RWPE2 (cell line): ENCODE measurements around the gene NAV2.
A peak's percentile ranks its signal among the peaks of the same experiment; 100 is the strongest.

Experiments used
- ATAC-seq: fragments of 200-7000 bp; cut with Tn5 transposase; 3 replicates; pipeline ENCODE4 v1.9.1; 2021; ENCODE audit warnings: low read depth
- DNase-seq: peaks from one replicate; pipeline ENCODE4 v3.0.0-alpha.2; 2020; ENCODE audit warnings: low spot score
- H3K27ac ChIP-seq: fragments of 450-650 bp; 2 replicates; pipeline ENCODE4 v1.5.1; 2017; ENCODE audit warnings: mild to moderate bottlenecking; ENCODE audit not compliant: poor library complexity, severe bottlenecking
- H3K27me3 ChIP-seq: fragments of 250-450 bp; sonication (Bioruptor Pico); 2 replicates; pipeline ENCODE4 v1.5.1; 2021; ENCODE audit warnings: mild to moderate bottlenecking, moderate library complexity; ENCODE audit not compliant: insufficient read depth, poor library complexity, severe bottlenecking
- H3K36me3 ChIP-seq: fragments of 250-450 bp; sonication (Bioruptor Pico); 2 replicates; pipeline ENCODE4 v1.5.1; 2020; ENCODE audit warnings: low read depth, mild to moderate bottlenecking, moderate library complexity
- H3K4me1 ChIP-seq: fragments of 250-450 bp; sonication (Bioruptor Pico); 2 replicates; pipeline ENCODE4 v1.5.1; 2021; ENCODE audit warnings: mild to moderate bottlenecking, moderate library complexity; ENCODE audit not compliant: insufficient read depth, poor library complexity, severe bottlenecking
- H3K4me3 ChIP-seq: fragments of 250-450 bp; sonication (Bioruptor Pico); 2 replicates; pipeline ENCODE4 v1.5.1; 2021; ENCODE audit warnings: mild to moderate bottlenecking, moderate library complexity; ENCODE audit not compliant: severe bottlenecking
- H3K9me3 ChIP-seq: fragments of 250-450 bp; sonication (Bioruptor Pico); 2 replicates; pipeline ENCODE4 v1.5.1; 2021; ENCODE audit warnings: mild to moderate bottlenecking, moderate library complexity; ENCODE audit not compliant: severe bottlenecking
- TF ChIP-seq, protein P1 (sequence below): fragments of 450-650 bp; IDR thresholded peaks from one replicate; pipeline ENCODE4 v1.5.1; 2017; ENCODE audit warnings: mild to moderate bottlenecking, moderate library complexity; ENCODE audit not compliant: poor library complexity, severe bottlenecking

NAV2 gene

DNA sequence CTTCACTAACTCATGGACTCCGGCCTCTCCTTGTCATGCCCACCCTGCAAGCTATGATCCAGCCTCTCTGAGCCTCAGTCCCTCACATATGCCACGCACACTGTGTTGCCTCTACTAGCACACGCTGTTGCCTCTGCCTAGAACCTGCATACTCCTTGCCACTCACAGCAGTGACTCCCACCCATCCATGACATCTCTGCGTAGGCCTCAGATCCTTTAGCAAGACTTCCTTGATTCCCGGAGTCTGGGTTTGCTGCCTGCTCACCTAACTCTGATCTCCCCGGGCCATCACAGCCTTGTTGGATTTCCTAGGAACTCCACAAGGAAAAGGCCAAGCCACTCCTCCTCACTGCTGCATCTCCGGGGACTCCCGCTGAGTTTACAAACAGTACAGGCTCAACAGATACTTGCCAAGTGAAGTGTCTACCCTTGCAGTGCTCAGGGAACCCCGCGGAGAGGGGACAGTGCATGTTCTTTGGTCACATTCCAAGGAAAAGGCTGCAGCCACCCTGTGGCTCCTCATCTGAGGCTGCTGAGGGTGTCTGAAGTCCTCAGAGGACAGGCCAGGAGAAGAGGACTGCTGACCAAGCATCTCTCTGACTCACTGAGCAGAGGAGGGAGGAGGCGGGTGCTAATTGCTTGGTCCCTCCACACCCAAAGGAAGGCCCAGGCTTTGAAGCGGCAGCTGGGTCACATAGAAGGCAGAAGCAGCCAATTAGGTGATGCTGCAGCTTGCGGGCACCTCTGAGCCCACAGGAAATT lies 42.4 kb upstream of the NAV2 start:
- H3K9me3 ChIP-seq, result no peaks in the 10 kb centered on the region
- DNase-seq, result no peak
- TF ChIP-seq, protein P1, sequence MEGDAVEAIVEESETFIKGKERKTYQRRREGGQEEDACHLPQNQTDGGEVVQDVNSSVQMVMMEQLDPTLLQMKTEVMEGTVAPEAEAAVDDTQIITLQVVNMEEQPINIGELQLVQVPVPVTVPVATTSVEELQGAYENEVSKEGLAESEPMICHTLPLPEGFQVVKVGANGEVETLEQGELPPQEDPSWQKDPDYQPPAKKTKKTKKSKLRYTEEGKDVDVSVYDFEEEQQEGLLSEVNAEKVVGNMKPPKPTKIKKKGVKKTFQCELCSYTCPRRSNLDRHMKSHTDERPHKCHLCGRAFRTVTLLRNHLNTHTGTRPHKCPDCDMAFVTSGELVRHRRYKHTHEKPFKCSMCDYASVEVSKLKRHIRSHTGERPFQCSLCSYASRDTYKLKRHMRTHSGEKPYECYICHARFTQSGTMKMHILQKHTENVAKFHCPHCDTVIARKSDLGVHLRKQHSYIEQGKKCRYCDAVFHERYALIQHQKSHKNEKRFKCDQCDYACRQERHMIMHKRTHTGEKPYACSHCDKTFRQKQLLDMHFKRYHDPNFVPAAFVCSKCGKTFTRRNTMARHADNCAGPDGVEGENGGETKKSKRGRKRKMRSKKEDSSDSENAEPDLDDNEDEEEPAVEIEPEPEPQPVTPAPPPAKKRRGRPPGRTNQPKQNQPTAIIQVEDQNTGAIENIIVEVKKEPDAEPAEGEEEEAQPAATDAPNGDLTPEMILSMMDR, result no peak
- H3K4me1 ChIP-seq, result peaks cover 33% of the 10 kb centered on the region
- H3K4me3 ChIP-seq, result no peak overlapping the region
- no peak overlapping the region for H3K27ac ChIP-seq
- H3K36me3 ChIP-seq, result no peaks in the 10 kb centered on the region
- no peak for ATAC-seq
- no peaks in the 10 kb centered on the region for H3K27me3 ChIP-seq

DNA sequence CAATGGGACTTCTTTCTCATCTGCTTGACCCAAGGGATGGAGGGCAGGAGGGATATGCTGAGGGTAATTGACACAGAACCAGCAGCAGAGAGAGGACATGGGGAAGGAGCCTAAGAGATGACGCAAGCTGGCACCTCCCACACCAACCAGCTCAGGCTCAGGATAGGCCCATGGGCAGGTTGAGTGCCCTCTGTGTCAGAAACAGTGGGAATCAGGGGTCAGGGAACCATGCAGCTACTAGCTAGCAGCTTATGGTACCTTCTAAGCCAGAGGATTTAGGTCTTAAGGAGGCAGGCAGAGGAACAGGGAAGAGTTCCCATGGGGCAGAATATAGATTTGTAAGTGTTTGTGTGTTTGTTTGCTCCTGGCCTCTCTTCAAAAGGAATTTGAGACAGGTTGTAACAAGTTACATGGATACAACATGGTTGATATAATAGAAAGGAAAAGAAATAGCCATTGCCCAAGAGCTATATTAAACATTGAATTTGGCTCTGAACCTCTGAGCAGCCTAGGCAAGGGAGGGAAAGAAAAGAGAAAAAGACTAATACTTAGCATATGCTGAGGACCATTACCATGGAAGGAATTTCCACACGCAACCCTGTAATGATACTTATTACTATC lies 39.9 kb upstream of the NAV2 start:
- TF ChIP-seq, protein P1, result no peak
- H3K4me3 ChIP-seq, result no peak overlapping the region
- no peaks in the 10 kb centered on the region for H3K27me3 ChIP-seq
- no peak overlapping the region for H3K27ac ChIP-seq
- H3K4me1 ChIP-seq, result peaks cover 27% of the 10 kb centered on the region
- no peaks in the 10 kb centered on the region for H3K36me3 ChIP-seq
- DNase-seq, result no peak
- peak; percentile 19; the same call in 1 of the 3 replicates for ATAC-seq
- no peaks in the 10 kb centered on the region for H3K9me3 ChIP-seq

DNA sequence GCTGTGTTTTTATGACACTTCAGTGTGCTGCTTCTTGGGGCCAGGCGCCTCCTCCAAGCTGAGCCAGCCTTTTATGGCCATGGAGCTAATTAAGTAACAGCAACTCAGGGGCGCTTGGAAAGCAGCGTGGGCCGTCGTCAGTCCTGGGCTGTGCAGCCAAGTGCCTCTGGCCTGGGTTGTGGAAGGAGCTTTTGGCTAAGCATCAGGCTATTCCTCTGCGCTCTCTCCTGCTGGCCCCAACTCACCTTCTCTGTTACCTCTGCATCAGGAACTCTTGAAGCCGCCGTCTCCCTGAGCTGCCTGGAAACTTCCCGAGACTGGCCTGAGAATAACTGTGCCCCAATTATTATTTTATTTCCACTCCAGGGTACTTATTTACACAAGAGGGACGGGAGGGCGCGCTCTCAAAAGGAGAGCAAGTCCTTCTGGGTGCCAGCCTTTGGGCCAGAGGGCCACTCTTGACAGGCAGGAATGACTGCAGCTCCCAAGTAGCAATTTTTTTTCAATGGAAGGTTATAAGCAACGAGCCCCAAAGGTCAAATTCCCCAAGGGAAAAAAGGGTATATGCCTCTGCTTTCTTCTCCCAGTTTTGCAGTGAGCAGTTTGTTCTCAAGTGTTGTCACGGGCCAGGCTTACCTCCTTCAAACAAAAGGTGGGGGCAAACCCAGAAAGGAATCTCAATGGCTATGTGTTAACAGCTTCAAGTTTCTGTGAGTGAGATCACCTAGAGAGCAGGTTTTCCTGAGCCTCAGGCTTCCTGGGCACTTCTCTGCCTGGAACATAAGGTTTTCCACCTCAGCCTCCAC lies 38.5 kb upstream of the NAV2 start:
- peak; percentile 69 for ATAC-seq
- TF ChIP-seq, protein P1, result no peak
- H3K4me1 ChIP-seq, result peaks cover 15% of the 10 kb centered on the region

DNA sequence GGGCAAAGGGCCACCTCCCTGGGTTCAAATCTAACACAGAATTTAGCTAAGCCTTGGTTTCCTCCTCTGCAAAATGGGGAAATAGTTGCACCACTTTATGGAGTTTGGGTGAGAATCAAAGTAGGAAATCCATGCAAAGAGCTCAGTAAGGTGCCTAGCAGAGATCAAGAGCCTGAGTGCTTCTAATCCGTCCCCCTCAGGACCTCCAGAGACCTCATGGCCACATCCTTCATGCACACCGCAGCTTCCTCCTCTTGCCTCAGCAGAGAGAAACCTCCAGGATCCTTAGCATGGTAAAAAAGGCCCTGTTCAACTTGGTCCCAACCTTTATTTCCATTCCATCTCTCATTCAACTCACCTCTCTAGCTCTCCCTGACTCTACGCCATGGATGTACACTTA lies 37.8 kb upstream of the NAV2 start:
- Histone ChIP-seq H3K27ac (no peak overlapping the region), H3K9me3 (no peaks in the 10 kb centered on the region), H3K4me3 (no peak overlapping the region), H3K27me3 (no peaks in the 10 kb centered on the region), H3K36me3 (no peaks in the 10 kb centered on the region), H3K4me1 (peaks cover 18% of the 10 kb centered on the region)
- TF ChIP-seq, protein P1, result no peak
- DNase-seq, result no peak
- ATAC-seq, result no peak

More for the DNA sequence above, 38.5 kb upstream of the NAV2 start:
- Histone ChIP-seq H3K36me3 (no peaks in the 10 kb centered on the region), H3K27ac (no peak overlapping the region), H3K27me3 (no peaks in the 10 kb centered on the region), H3K4me3 (no peak overlapping the region), H3K9me3 (no peaks in the 10 kb centered on the region)
- no peak for DNase-seq
